Immature natural killer cell (primary cell): ENCODE measurements around the gene LILRA1. TPM values are rescaled to one million over a fixed set of nuclear protein-coding genes. Genes with fewer than 3 reads are reported as not detected.
A peak's percentile ranks its signal among the peaks of the same experiment; 100 is the strongest.
"Not testable (repeated sequence)": the region's sequence is repeated elsewhere in the genome, so short reads cannot be mapped to it uniquely, and the experiment has no call there.

Experiments used
- DNase-seq, 3 donors: peaks; one replicate each; pipeline ENCODE4 v3.0.0; 2022; ENCODE audit warnings: mixed read lengths in 1 of 3
- H3K27ac Mint-ChIP-seq, 6 donors: one replicate each; pipeline ENCODE4 v1.8.0; 2020; ENCODE audit warnings: mixed read lengths in 6 of 6, mild to moderate bottlenecking in 5 of 6, inconsistent platforms in 4 of 6, moderate library complexity in 3 of 6
- H3K27me3 Mint-ChIP-seq, 3 donors: one replicate each; pipeline ENCODE4 v1.8.0; 2020 to 2021; ENCODE audit warnings: low read depth in 3 of 3, mild to moderate bottlenecking in 3 of 3, mixed read lengths in 3 of 3, moderate library complexity in 3 of 3, inconsistent platforms in 1 of 3
- H3K36me3 Mint-ChIP-seq, 3 donors: one replicate each; pipeline ENCODE4 v1.8.0; 2020; ENCODE audit warnings: mixed read lengths in 3 of 3, inconsistent platforms in 2 of 3, mild to moderate bottlenecking in 2 of 3
- H3K4me1 Mint-ChIP-seq, 2 donors: one replicate each; pipeline ENCODE4 v1.8.0; 2020; ENCODE audit warnings: inconsistent platforms in 2 of 2, mild to moderate bottlenecking in 2 of 2, mixed read lengths in 2 of 2, moderate library complexity in 1 of 2
- H3K4me3 Mint-ChIP-seq, 5 donors: one replicate each; pipeline ENCODE4 v1.8.0; 2020; ENCODE audit warnings: mild to moderate bottlenecking in 5 of 5, mixed read lengths in 5 of 5, inconsistent platforms in 3 of 5, moderate library complexity in 3 of 5
- H3K9me3 Mint-ChIP-seq, 6 donors: one replicate each; pipeline ENCODE4 v1.8.0; 2020; ENCODE audit warnings: mild to moderate bottlenecking in 6 of 6, mixed read lengths in 6 of 6, inconsistent platforms in 4 of 6, moderate library complexity in 3 of 6
- polyA plus RNA-seq, 3 donors: library from polyadenylated mRNA; unstranded; fragments of 300-500 nt; fragmentation: Illumina TruSeq; gene quantifications; one replicate each; pipeline ENCODE4 v1.2.3, GENCODE V29; 2021

Gene LILRA1
- polyA plus RNA-seq = 1 to 10 TPM in 2 of 3 donors, under 1 TPM in 1; 0.47 to 3.4 (median 1.1) TPM

DNA sequence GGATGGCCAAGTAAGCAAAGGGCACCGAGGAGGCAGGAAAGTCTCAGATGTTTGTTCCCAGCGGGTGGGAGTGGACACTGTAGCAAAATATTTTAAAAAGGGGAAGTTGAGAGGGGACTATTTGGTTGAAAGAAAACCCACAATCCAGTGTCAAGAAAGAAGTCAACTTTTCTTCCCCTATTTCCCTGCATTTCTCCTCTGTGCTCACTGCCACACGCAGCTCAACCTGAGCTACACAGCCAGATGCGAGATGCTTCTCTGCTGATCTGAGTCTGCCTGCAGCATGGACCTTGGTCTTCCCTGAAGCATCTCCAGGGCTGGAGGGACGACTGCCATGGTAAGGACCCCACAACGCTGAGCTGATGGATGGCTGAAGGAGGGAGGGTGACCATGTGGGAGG, at the start of gene LILRA1:
Gene LILRA1 (plus strand): TSS at position 188 of the 400 bp plus-strand sequence. CDS start 613 bp downstream, outside the sequence.
- not testable (repeated sequence) for H3K4me1 Mint-ChIP-seq, H3K36me3 Mint-ChIP-seq, DNase-seq, H3K27ac Mint-ChIP-seq, H3K9me3 Mint-ChIP-seq
- Mint-ChIP-seq H3K27me3 (peaks cover 5 to 15% (median 10%) of the 10 kb centered on the region in 3 donors), H3K4me3 (peak within 1 kb of the TSS in 1 of 5 donors; percentile 46)

DNA sequence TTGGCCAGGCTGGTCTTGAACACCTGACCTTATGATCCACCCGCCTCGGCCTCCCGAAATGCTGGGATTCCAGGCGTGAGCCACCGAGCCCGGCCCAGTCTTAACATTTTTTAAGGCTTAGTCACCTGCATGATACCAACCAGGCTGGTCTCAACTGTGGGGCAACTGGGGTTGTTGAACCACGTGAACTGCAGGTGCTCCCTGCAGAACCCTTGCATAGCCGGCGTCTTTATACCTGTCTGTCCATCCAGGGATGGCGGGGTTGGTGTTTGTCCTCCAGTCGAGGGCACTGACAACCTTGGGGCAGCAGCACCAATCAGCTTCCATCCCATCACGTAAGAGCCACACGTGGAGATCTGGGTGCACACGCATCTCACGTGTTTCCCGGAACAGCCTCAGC, 44.6 kb upstream of the LILRA1 start:
- no peak overlapping the region for H3K27ac Mint-ChIP-seq
- no peak for DNase-seq
- peaks cover 38 to 44% of the 10 kb centered on the region in 2 donors for H3K4me1 Mint-ChIP-seq
- H3K9me3 Mint-ChIP-seq = peaks cover 0 to 2% (median 0%) of the 10 kb centered on the region in 6 donors
- H3K4me3 Mint-ChIP-seq = no peak overlapping the region
- peaks cover 11 to 23% (median 16%) of the 10 kb centered on the region in 3 donors for H3K36me3 Mint-ChIP-seq
- peaks cover 14 to 42% (median 29%) of the 10 kb centered on the region in 3 donors for H3K27me3 Mint-ChIP-seq

DNA sequence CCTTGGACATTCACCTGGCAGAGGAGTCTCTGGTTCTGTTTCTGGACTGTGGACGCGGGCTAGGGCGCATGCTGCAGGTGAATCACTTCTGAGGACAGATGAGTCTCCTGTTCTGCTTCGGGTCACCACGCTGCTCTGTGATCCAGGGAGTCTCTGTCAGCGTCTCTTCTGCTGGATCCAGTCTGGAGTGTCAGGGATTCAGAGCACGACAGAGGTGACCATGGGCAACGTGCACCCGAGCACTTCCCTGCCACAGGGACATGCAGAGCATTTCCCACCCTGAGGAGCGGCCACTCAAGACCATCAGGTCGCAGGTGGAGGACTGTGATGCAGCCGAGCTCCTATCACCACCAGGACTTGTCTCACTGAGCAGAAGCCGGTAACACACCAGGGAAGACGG, 44.2 kb upstream of the LILRA1 start:
- peaks cover 35 to 39% of the 10 kb centered on the region in 2 donors for H3K4me1 Mint-ChIP-seq
- H3K4me3 Mint-ChIP-seq = no peak overlapping the region
- H3K27ac Mint-ChIP-seq = no peak overlapping the region
- peaks cover 9 to 19% (median 13%) of the 10 kb centered on the region in 3 donors for H3K36me3 Mint-ChIP-seq
- H3K27me3 Mint-ChIP-seq = peaks cover 14 to 41% (median 28%) of the 10 kb centered on the region in 3 donors
- peaks cover 0 to 2% (median 0%) of the 10 kb centered on the region in 6 donors for H3K9me3 Mint-ChIP-seq
- no peak for DNase-seq

DNA sequence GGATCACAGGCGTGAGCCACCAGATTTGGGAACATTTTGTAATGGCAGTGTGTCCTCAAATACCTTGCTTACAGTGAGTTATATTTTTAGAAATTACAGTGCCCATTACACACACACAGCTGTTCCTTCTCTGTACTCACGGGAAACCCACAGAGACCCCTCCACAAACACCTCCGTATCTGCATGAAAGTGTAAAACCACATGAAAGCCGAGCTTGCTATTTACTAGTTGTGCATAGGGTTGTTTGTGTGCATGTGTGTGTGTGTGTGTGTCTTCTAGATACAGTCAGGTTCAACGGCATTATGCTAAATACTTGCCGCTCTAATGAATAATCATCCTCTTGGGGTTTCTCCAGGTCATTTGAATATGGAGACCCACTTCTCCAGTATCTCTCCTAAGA, 42.1 kb upstream of the LILRA1 start:
- Mint-ChIP-seq H3K4me1 (peaks cover 33 to 34% of the 10 kb centered on the region in 2 donors), H3K4me3 (peak overlapping the region; percentile 73 to 80 (median 77)), H3K9me3 (peaks cover 0 to 2% (median 0%) of the 10 kb centered on the region in 6 donors), H3K27ac (peak overlapping the region in 5 of 6 donors; percentile 77 to 90 (median 81)), H3K27me3 (peaks cover 20 to 43% (median 26%) of the 10 kb centered on the region in 3 donors), H3K36me3 (peaks cover 0 to 9% (median under 1%) of the 10 kb centered on the region in 3 donors)
- DNase-seq = peak; percentile 88 to 90 (median 88)

DNA sequence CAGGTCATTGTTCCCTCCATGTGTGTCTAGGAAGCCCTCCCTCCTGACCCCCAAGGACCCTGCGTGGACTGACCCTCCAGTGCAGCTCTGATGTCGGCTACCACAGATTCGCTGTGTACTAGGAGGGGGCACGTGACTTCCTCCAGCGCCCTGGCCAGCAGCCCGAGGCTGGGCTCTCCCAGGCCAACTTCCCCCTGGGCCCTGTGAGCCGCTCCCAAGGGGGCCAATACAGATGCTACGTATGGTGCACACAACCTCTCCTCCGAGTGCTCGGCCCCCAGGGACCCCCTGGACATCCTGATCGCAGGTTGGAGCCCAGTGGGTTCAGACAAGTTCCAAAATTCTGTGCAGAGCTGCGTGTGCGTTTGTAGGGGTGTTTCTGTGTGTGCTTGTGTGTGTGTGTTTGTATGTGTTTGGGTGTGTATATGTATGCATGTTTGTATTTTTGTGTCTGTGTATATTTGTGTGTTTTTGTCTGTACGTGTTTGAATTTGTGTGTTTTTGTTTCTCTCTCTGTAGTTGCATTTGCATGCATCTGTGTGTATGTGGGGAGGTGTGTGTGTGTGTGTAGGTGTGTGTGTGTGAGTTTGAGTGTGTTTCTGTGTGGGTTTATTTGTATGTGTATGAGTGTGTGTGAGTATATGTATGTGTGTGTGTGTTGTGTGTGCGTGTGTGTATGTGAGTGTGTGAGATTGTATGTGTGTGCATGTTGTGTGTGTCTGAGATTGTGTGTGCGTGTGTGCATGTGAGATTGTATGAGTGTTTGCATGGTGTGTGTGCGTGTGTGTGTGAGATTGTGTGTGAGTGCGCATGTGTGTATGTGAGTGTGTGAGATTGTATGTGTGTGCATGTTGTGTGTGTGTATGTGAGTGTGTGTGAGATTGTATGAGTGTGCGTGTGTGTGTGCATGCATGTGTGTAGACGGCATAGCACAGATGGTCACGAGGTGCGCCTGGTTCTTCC, 41.2 kb upstream of the LILRA1 start:
- H3K9me3 Mint-ChIP-seq = peaks cover 0 to 2% (median 0%) of the 10 kb centered on the region in 6 donors
- H3K4me3 Mint-ChIP-seq = peak overlapping the region in 4 of 5 donors; percentile 2 to 45 (median 16)
- no peak for DNase-seq
- H3K36me3 Mint-ChIP-seq = peaks cover 0 to 4% (median 0%) of the 10 kb centered on the region in 3 donors
- peaks cover 19 to 37% (median 21%) of the 10 kb centered on the region in 3 donors for H3K27me3 Mint-ChIP-seq
- H3K27ac Mint-ChIP-seq = peak overlapping the region in 4 of 6 donors; percentile 16 to 81 (median 46)
- peaks cover 33 to 34% of the 10 kb centered on the region in 2 donors for H3K4me1 Mint-ChIP-seq

DNA sequence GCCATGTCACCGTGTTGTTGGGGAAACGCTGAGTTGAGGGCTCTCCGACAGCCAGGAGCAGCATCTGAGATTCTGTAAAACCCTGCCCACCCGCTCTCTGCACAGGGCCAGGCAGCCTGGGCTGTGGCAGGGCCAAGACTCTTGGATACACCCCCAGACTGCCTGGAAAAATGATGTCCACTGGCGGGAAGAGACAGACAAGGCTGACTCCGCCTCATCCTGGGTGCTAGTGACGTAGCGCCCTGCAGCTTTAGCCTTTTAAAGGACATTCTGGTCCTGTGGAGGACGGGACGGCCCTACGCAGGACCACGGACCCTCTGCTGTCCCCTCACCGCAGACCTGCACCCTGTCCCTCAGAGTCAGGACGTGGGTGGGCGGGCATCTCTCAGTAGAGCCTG, 40.5 kb upstream of the LILRA1 start:
- Mint-ChIP-seq H3K36me3 (peaks cover 0 to 4% (median 0%) of the 10 kb centered on the region in 3 donors), H3K9me3 (peaks cover 0 to 2% (median 0%) of the 10 kb centered on the region in 6 donors), H3K27me3 (peaks cover 18 to 36% (median 21%) of the 10 kb centered on the region in 3 donors), H3K27ac (no peak overlapping the region), H3K4me3 (no peak overlapping the region), H3K4me1 (peaks cover 33 to 34% of the 10 kb centered on the region in 2 donors)
- DNase-seq = no peak

DNA sequence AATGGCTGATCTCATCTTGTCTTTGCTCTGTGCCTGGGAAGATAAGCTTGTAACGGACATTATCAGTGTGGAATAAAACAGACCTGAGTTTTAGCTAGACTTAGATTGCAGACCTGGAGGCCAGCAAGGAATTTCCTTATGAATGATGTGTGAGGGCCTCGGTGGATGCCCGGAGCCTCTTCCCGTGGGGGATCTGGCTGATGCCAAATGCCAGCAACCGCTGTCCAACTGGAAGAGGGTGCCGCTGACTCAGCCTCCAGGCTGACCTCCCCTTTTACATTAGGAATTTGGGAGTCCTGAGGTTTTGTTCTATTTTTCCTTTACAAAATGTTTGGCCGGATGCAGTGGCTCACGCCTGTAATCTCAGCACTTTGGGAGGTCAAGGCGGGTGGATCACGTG, 39.4 kb upstream of the LILRA1 start:
- H3K4me3 Mint-ChIP-seq = no peak overlapping the region
- peaks cover 0 to 2% (median 0%) of the 10 kb centered on the region in 6 donors for H3K9me3 Mint-ChIP-seq
- peaks cover 0 to 4% (median 0%) of the 10 kb centered on the region in 3 donors for H3K36me3 Mint-ChIP-seq
- DNase-seq = no peak
- no peak overlapping the region for H3K27ac Mint-ChIP-seq
- peaks cover 14 to 35% (median 21%) of the 10 kb centered on the region in 3 donors for H3K27me3 Mint-ChIP-seq
- H3K4me1 Mint-ChIP-seq = peaks cover 32 to 33% of the 10 kb centered on the region in 2 donors

DNA sequence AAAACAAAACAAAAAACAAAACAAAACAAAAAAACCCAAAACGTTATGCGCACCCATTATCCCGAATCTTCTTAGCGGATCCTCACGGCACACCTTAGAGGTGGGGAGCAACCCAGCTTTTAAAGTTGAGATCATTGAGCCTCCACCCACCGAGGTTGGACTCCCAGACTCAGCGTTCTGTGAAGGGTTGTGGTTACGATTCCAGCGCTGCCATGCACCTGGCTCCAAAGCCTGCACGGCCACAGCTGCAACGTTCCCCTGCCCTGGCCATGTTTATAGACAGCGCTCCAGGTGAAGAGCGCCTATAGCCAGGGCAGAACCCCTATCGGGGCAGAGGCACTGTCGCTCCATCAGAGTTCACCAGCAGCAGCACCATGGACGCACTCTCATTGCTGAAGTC, 38.5 kb upstream of the LILRA1 start:
- no peak for DNase-seq
- H3K27ac Mint-ChIP-seq = no peak overlapping the region
- H3K4me1 Mint-ChIP-seq = peaks cover 25 to 29% of the 10 kb centered on the region in 2 donors
- peaks cover 0 to 4% (median 0%) of the 10 kb centered on the region in 3 donors for H3K36me3 Mint-ChIP-seq
- H3K4me3 Mint-ChIP-seq = no peak overlapping the region
- peaks cover 0 to 2% (median 0%) of the 10 kb centered on the region in 6 donors for H3K9me3 Mint-ChIP-seq
- H3K27me3 Mint-ChIP-seq = peaks cover 14 to 31% (median 17%) of the 10 kb centered on the region in 3 donors

DNA sequence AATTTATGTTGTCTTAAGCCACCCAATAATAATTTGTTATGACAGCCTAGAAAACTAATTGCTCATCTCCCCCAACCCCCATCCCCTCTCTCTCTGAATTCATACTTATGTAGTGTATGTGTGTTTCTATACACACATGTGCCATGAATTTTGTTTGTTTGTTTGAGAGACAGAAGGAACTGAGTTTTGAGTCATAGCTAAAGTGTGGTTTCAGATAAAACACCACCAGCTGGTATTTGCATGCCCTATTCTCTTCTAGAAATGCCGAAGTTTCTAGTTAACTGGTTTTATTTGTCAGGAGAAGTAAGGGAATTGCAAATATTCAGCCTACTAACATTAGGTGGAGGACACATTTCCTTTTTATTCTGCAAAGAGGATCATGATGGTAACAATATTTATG, 37.2 kb upstream of the LILRA1 start:
- no peak overlapping the region for H3K27ac Mint-ChIP-seq
- H3K9me3 Mint-ChIP-seq = peaks cover 0 to under 1% (median 0%) of the 10 kb centered on the region in 6 donors
- no peak for DNase-seq
- peaks cover 15 to 16% of the 10 kb centered on the region in 2 donors for H3K4me1 Mint-ChIP-seq
- no peak overlapping the region for H3K4me3 Mint-ChIP-seq
- peaks cover 0 to 4% (median 0%) of the 10 kb centered on the region in 3 donors for H3K36me3 Mint-ChIP-seq
- peaks cover 11 to 20% (median 18%) of the 10 kb centered on the region in 3 donors for H3K27me3 Mint-ChIP-seq

DNA sequence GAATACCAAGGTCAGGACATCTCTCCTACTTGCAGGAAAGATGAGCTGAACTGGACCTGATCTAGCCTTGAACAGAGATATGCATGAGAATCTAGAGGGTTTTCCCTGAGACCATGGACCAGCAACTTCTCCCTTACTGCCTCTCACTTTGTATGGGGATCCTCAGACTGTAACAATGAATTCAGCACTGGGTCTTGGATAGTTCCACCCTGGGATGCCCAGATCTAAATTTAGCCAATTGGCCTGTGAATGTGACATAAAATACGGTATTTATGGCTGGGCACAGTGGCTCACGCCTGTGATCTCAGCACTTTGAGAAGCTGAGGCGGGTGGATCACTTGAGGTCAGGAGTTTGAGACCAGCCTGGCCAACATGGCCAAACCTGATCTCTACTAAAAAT, 35.1 kb upstream of the LILRA1 start:
- Mint-ChIP-seq H3K36me3 (no peaks in the 10 kb centered on the region), H3K4me3 (no peak overlapping the region), H3K27ac (no peak overlapping the region), H3K4me1 (no peaks in the 10 kb centered on the region), H3K27me3 (peaks cover 7 to 18% (median 13%) of the 10 kb centered on the region in 3 donors), H3K9me3 (no peaks in the 10 kb centered on the region)
- DNase-seq = no peak

DNA sequence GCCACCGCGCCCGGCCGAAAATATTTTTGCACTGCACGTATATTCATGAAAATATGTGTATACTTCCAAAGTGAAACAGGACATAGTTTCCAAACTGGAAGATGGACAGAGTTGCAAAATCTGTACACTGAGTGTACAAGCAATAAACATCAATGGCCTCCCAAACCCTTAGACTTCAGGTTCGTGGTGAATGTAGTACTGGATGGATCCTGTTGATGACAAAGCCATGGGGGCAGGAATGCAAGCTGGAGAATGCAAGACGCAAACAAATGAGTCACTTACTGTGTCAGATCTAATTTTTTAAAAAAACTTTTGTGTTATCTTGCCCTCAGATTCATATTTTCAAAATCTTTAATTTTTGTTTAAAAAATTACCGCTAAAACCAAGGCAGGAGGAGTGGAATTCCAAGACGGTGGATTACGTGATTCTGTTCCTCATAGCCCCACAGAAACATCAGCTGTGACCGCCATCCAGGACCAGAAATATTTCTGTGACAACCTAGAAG, 32.5 kb upstream of the LILRA1 start:
- DNase-seq = no peak
- Mint-ChIP-seq H3K4me3 (no peak overlapping the region), H3K36me3 (no peaks in the 10 kb centered on the region), H3K27ac (no peak overlapping the region), H3K9me3 (no peaks in the 10 kb centered on the region), H3K4me1 (no peaks in the 10 kb centered on the region), H3K27me3 (peaks cover 2 to 18% (median 7%) of the 10 kb centered on the region in 3 donors)

DNA sequence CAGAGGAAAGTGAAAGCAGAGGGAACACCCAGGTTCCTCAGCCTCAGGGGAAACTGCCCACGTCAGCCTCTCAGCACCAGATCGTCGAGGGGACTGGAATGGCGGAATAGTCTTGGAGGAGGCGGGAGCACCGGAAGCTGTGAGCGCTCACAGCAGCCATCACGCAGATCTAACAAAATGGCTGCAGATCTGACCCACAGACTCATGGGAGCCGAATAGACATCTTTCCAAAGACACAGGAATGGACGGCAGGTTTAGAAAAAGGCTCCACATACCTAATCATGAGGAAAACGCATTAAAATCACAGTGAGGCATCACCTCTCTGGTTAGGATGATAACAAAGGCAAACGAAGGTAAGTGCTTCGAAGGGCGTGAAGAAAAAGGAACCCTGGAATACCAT, 31.6 kb upstream of the LILRA1 start:
- Mint-ChIP-seq H3K9me3 (no peaks in the 10 kb centered on the region), H3K4me3 (no peak overlapping the region), H3K4me1 (no peaks in the 10 kb centered on the region), H3K36me3 (no peaks in the 10 kb centered on the region), H3K27ac (no peak overlapping the region), H3K27me3 (peaks cover 2 to 18% (median 7%) of the 10 kb centered on the region in 3 donors)
- DNase-seq = no peak

DNA sequence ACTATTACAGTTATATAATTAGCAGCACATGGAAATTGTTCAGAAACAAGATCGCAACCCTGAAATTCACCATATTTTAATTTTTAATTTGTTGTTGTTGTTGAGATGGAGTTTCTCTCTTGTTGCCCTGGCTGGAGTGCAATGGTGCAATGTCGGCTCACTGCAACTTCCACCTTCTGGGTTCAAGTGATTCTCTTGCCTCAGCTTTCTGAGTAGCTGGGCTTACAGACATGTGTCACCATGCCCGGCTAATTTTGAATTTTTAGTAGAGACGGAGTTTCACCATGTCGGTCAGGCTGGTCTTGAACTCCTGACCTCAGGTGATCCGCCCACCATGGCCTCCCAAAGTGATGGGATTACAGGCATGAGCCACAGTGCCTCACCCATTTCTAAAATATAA, 30.2 kb upstream of the LILRA1 start:
- H3K36me3 Mint-ChIP-seq, H3K9me3 Mint-ChIP-seq, H3K27ac Mint-ChIP-seq, H3K4me3 Mint-ChIP-seq, DNase-seq: not testable (repeated sequence)
- Mint-ChIP-seq H3K27me3 (peaks cover 2 to 18% (median 7%) of the 10 kb centered on the region in 3 donors), H3K4me1 (peaks cover 3 to 11% of the 10 kb centered on the region in 2 donors)

DNA sequence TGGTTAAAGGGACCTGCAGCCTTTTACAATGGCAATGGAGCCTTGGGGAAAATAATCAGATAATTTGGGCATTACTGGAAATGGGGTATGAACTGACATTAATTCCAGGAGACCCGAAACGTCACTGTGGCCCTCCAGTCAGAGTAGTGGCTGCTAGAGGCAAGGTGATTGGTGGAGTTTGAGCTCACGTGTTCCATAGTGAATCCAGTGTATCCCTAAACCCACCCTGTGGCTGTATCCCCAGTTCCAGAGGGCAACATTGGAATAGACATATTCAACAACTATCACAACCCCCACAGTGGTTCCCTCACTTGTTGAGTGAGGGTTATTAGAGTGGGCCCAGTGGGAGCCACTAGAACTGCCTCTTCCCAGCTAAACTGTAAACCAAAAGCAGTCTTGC, 23.1 kb upstream of the LILRA1 start:
- no peak overlapping the region for H3K4me3 Mint-ChIP-seq
- H3K27me3 Mint-ChIP-seq = peaks cover 10 to 24% (median 14%) of the 10 kb centered on the region in 3 donors
- no peaks in the 10 kb centered on the region for H3K9me3 Mint-ChIP-seq
- no peaks in the 10 kb centered on the region for H3K36me3 Mint-ChIP-seq
- DNase-seq = no peak
- peaks cover 24 to 32% of the 10 kb centered on the region in 2 donors for H3K4me1 Mint-ChIP-seq
- H3K27ac Mint-ChIP-seq = no peak overlapping the region
